CD14-positive monocyte (primary cell): ENCODE measurements around the gene OS9. TPM values are rescaled to one million over a fixed set of nuclear protein-coding genes. Genes with fewer than 3 reads are reported as not detected.

Experiments used
- DNase-seq, 3 donors: peaks; one replicate each; pipeline ENCODE4 v3.0.0-alpha.2; 2011 to 2022
- H2AFZ ChIP-seq: 2 replicates; pipeline ENCODE4 v1.6.0; 2012; ENCODE audit warnings: mild to moderate bottlenecking, low read depth, low read length, inconsistent platforms; ENCODE audit not compliant: insufficient read depth, poor library complexity, severe bottlenecking
- H3K27ac ChIP-seq, 2 donors: 1 replicate in 1 of 2; 2 replicates in 1 of 2; pipeline ENCODE4 v1.5.1; 2012 to 2013; ENCODE audit warnings: low read length in 2 of 2, control low read depth in 1 of 2, inconsistent platforms in 1 of 2, low read depth in 1 of 2, mild to moderate bottlenecking in 1 of 2
- H3K27me3 ChIP-seq, 2 donors: one replicate each; pipeline versions ENCODE4 v1.6.0 to v1.6.1; 2011 to 2013; ENCODE audit warnings: low read length in 2 of 2; ENCODE audit not compliant: control insufficient read depth in 2 of 2, insufficient read depth in 2 of 2
- H3K36me3 ChIP-seq, 2 donors: replicated peaks in 1 of 2; 1 replicate in 1 of 2; 2 replicates in 1 of 2; pipeline versions ENCODE4 v1.5.1 to v1.6.1; 2012 to 2013; ENCODE audit warnings: low read length in 2 of 2, control low read depth in 1 of 2, inconsistent platforms in 1 of 2, mild to moderate bottlenecking in 1 of 2; ENCODE audit not compliant: insufficient read depth in 2 of 2, control insufficient read depth in 1 of 2
- H3K4me1 ChIP-seq, 2 donors: 1 replicate in 1 of 2; 2 replicates in 1 of 2; pipeline versions ENCODE4 v1.5.1 to v1.6.1; 2012 to 2013; ENCODE audit warnings: low read length in 2 of 2, control low read depth in 1 of 2, inconsistent platforms in 1 of 2, mild to moderate bottlenecking in 1 of 2, moderate library complexity in 1 of 2; ENCODE audit not compliant: insufficient read depth in 2 of 2, control insufficient read depth in 1 of 2
- H3K4me2 ChIP-seq: replicated peaks from 2 replicates; pipeline ENCODE3; 2012; ENCODE audit warnings: low read length, moderate library complexity, mild to moderate bottlenecking; ENCODE audit not compliant: poor library complexity, severe bottlenecking; ENCODE audit errors: extremely low read depth
- H3K4me3 ChIP-seq, 3 experiments: fragments of 200-600 bp in 1 of 3; sonication (generic) in 1 of 3; replicated peaks in 1 of 3; 1 replicate in 2 of 3; 2 replicates in 1 of 3; pipeline ENCODE4 v1.5.1; 2011 to 2013; ENCODE audit warnings: low read length in 3 of 3, mild to moderate bottlenecking in 3 of 3, control low read depth in 2 of 3, low read depth in 2 of 3, inconsistent platforms in 1 of 3, moderate library complexity in 1 of 3
- H3K79me2 ChIP-seq: 2 replicates; pipeline ENCODE4 v1.6.0; 2012; ENCODE audit warnings: mild to moderate bottlenecking, control low read depth, inconsistent platforms, low read length, moderate library complexity; ENCODE audit not compliant: insufficient read depth
- H3K9ac ChIP-seq: 2 replicates; pipeline ENCODE4 v1.6.0; 2017; ENCODE audit warnings: low read length, mild to moderate bottlenecking; ENCODE audit not compliant: insufficient read depth, poor library complexity, severe bottlenecking
- H3K9me3 ChIP-seq, 2 donors: replicated peaks in 1 of 2; 1 replicate in 1 of 2; 2 replicates in 1 of 2; pipeline versions ENCODE4 v1.5.1 to v1.6.1; 2012 to 2013; ENCODE audit warnings: low read length in 2 of 2, control low read depth in 1 of 2; ENCODE audit not compliant: control insufficient read depth in 1 of 2, insufficient read depth in 1 of 2
- H4K20me1 ChIP-seq: 2 replicates; pipeline ENCODE4 v1.6.0; 2012; ENCODE audit warnings: mild to moderate bottlenecking, low read length, control low read depth, moderate library complexity; ENCODE audit not compliant: insufficient read depth
- H3K27ac Mint-ChIP-seq, 7 donors: one replicate each; pipeline ENCODE4 v1.8.0; 2020; ENCODE audit warnings: mild to moderate bottlenecking in 7 of 7, mixed read lengths in 7 of 7, moderate library complexity in 6 of 7, inconsistent platforms in 2 of 7
- H3K27me3 Mint-ChIP-seq, 3 donors: one replicate each; pipeline ENCODE4 v1.8.0; 2021 to 2022; ENCODE audit warnings: low read depth in 3 of 3, mild to moderate bottlenecking in 3 of 3, mixed read lengths in 3 of 3, moderate library complexity in 3 of 3, inconsistent platforms in 1 of 3
- H3K36me3 Mint-ChIP-seq, 2 donors: one replicate each; pipeline ENCODE4 v1.8.0; 2020; ENCODE audit warnings: mixed read lengths in 2 of 2, inconsistent platforms in 1 of 2, mild to moderate bottlenecking in 1 of 2
- H3K4me1 Mint-ChIP-seq: one replicate; pipeline ENCODE4 v1.8.0; 2020; ENCODE audit warnings: mild to moderate bottlenecking, mixed read lengths
- H3K4me3 Mint-ChIP-seq, 2 donors: one replicate each; pipeline ENCODE4 v1.8.0; 2020; ENCODE audit warnings: mild to moderate bottlenecking in 2 of 2, mixed read lengths in 2 of 2, moderate library complexity in 1 of 2
- H3K9me3 Mint-ChIP-seq, 7 donors: one replicate each; pipeline ENCODE4 v1.8.0; 2020 to 2022; ENCODE audit warnings: mixed read lengths in 7 of 7, mild to moderate bottlenecking in 6 of 7, moderate library complexity in 6 of 7, inconsistent platforms in 2 of 7
- WGBS: methylation state at CpG from one replicate; pipeline ENCODE4 v1.1.5; 2013; ENCODE audit warnings: missing lambda C conversion rate; ENCODE audit not compliant: insufficient coverage; 5-methylcytosine and 5-hydroxymethylcytosine counted together
- intact Hi-C, 2 donors: fragments of 100-400 bp; cut with micrococcal nuclease; formaldehyde crosslinking; loops; one replicate each; pipeline versions ENCODE4 v1.15.0 to v1.15.1; 2023
- polyA plus RNA-seq, 3 donors: library from polyadenylated mRNA; depleted of rRNA in 1 of 3; unstranded in 2 of 3; stranded (reverse) in 1 of 3; fragments of 300-500 nt in 2 of 3; fragments of >200 nt in 1 of 3; fragmentation: Illumina TruSeq in 2 of 3; gene quantifications; 1 replicate in 2 of 3; 2 replicates in 1 of 3; pipeline ENCODE4 v1.2.3, GENCODE V29; 2012 to 2021
- TF ChIP-seq, protein P1 (sequence below): fragments of 200-600 bp; IDR thresholded peaks from one replicate; pipeline ENCODE4 v1.8.0; 2022; ENCODE audit warnings: antibody characterized with exemption, mild to moderate bottlenecking

The OS9 gene
- polyA plus RNA-seq, 3 donors, result 90.9 to 484 (median 128) TPM

DNA sequence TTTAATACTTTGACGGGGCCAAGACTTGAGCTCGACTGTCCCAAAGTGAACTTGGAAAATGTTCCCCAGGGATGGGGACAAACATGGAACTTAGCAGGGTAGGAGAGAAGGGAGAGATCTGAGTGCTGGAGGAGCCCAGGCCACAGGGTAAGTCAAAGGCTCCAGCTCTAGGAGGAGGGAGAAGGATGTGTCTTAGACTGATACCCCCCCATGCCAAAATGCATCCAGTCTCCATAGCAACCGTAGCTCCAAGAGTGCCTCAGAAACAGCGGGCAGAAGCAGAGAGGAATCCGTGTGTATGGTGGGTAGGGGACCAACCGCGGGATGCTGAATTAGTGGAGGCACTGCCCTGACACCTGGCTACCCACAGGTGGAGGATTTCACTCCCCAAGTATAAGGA is 45.5 kb downstream of the OS9 start:
- TF ChIP-seq, protein P1, sequence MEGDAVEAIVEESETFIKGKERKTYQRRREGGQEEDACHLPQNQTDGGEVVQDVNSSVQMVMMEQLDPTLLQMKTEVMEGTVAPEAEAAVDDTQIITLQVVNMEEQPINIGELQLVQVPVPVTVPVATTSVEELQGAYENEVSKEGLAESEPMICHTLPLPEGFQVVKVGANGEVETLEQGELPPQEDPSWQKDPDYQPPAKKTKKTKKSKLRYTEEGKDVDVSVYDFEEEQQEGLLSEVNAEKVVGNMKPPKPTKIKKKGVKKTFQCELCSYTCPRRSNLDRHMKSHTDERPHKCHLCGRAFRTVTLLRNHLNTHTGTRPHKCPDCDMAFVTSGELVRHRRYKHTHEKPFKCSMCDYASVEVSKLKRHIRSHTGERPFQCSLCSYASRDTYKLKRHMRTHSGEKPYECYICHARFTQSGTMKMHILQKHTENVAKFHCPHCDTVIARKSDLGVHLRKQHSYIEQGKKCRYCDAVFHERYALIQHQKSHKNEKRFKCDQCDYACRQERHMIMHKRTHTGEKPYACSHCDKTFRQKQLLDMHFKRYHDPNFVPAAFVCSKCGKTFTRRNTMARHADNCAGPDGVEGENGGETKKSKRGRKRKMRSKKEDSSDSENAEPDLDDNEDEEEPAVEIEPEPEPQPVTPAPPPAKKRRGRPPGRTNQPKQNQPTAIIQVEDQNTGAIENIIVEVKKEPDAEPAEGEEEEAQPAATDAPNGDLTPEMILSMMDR, result no peak
- Histone ChIP-seq H3K4me1 (peaks cover 32 to 35% of the 10 kb centered on the region in 2 donors), H4K20me1 (no peaks in the 10 kb centered on the region), H3K79me2 (peaks cover 26% of the 10 kb centered on the region), H3K9me3 (no peaks in the 10 kb centered on the region), H3K27ac (no peak overlapping the region), H3K36me3 (peaks cover 6 to 17% of the 10 kb centered on the region in 2 donors), H3K27me3 (no peaks in the 10 kb centered on the region), H3K9ac (no peak overlapping the region), H2AFZ (no peak overlapping the region), H3K4me3 (no peak overlapping the region), H3K4me2 (no peak overlapping the region)
- Mint-ChIP-seq H3K9me3 (no peaks in the 10 kb centered on the region), H3K27me3 (peaks cover 0 to under 1% (median 0%) of the 10 kb centered on the region in 3 donors), H3K4me3 (no peak overlapping the region), H3K36me3 (peaks cover 13 to 20% of the 10 kb centered on the region in 2 donors), H3K4me1 (peaks cover 41% of the 10 kb centered on the region), H3K27ac (peak overlapping the region in 1 of 7 donors; percentile 62)
- intact Hi-C loops, result no loop called here
- no CpG with 5 or more reads among the region's 7 CpGs for WGBS
- no peak for DNase-seq

DNA sequence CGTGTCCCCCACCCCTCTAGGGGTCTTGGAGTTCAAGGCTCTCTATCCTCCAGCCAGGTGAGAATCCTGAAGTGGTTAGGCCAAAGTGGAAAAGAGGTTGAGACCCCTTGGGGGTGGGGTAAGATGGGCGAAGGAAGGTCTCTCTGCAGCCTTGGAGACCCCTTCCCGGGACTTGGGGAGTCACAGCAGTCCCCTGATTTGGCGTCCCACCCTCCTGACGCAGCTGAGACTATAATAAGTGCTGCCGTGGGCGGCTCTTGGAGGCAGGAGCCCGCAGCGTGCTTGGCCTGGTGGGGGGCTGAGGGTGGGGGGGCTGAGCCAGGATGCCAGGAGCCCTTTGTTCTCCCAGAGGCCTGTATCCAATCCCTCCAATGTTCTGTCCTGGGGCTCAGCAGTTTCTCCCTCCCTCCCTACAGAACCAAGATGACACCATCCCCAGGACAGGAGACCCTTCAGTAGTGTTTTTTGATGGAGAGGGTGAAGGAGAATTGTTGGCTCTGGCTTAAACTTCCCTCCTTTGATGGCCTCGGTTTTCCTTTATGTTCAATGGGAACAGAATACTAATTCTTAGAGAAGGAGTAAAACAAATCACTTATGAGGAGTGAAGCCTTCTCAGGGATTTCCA is 46.1 kb downstream of the OS9 start:
- Mint-ChIP-seq H3K4me1 (peaks cover 42% of the 10 kb centered on the region), H3K36me3 (peaks cover 7 to 13% of the 10 kb centered on the region in 2 donors), H3K27ac (no peak overlapping the region), H3K27me3 (peaks cover 0 to 1% (median 0%) of the 10 kb centered on the region in 3 donors), H3K4me3 (no peak overlapping the region), H3K9me3 (no peaks in the 10 kb centered on the region)
- Histone ChIP-seq H3K79me2 (peaks cover 26% of the 10 kb centered on the region), H3K36me3 (peaks cover under 1 to 11% of the 10 kb centered on the region in 2 donors), H3K9ac (no peak overlapping the region), H2AFZ (no peak overlapping the region), H3K9me3 (no peaks in the 10 kb centered on the region), H3K4me1 (peaks cover 32 to 38% of the 10 kb centered on the region in 2 donors), H4K20me1 (no peaks in the 10 kb centered on the region), H3K4me2 (no peak overlapping the region), H3K4me3 (no peak overlapping the region), H3K27ac (no peak overlapping the region), H3K27me3 (no peaks in the 10 kb centered on the region)
- TF ChIP-seq, protein P1, result no peak
- 93% methylated on average over 3 of the region's 10 CpGs for WGBS
- no peak for DNase-seq
- intact Hi-C loops, result loop anchor here in 1 of 2 donors (5.0 to 10.0 kb wide), 2 partner anchors 48 to 195 kb away; partner anchors contain the start of gene OS9
